ENCODE data around the gene PITPNB.

- TF ChIP-seq CTCF (IDR thresholded peaks at IDR 0.05; ENCODE audit: low read length) = no peak
- TF ChIP-seq EZH2 (IDR thresholded peaks at IDR 0.05; ENCODE audit: borderline replicate concordance, low read length) = no peak
Measured at GRCh38 chr22:27888310-27888709, 30.7 kb downstream of the PITPNB start.
